SW 1271 (cell line): ENCODE data around the gene SCUBE1.

Experiments
- DNase-seq, 2 experiments: peaks; one replicate each; lab custom pipeline; 2025; lab: John Stamatoyannopoulos, UW

The SCUBE1 gene

GRCh38 chr22:43236411-43237166 is 106.6 kb downstream of the SCUBE1 start:
- no peak for DNase-seq

- DNase-seq: no peak
These were observed 107.4 kb downstream of the SCUBE1 start for GRCh38 chr22:43235445-43236409.

GRCh38 chr22:43234264-43234988 is 108.7 kb downstream of the SCUBE1 start:
- DNase-seq: no peak

GRCh38 chr22:43233529-43233928 is 109.6 kb downstream of the SCUBE1 start:
- DNase-seq: no peak

GRCh38 chr22:43232445-43232844 is 110.7 kb downstream of the SCUBE1 start:
- DNase-seq: no peak

GRCh38 chr22:43231724-43232034 is 111.5 kb downstream of the SCUBE1 start:
- DNase-seq: no peak

- peak in 1 of 2 experiments; percentile 37 for DNase-seq
These were observed 112.0 kb downstream of the SCUBE1 start for GRCh38 chr22:43230971-43231723.

- no peak for DNase-seq
These were observed 112.6 kb downstream of the SCUBE1 start for GRCh38 chr22:43230571-43230970.

GRCh38 chr22:43228863-43229262 is 114.3 kb downstream of the SCUBE1 start:
- DNase-seq: no peak

GRCh38 chr22:43228330-43228729 is 114.8 kb downstream of the SCUBE1 start:
- peak in 1 of 2 experiments; percentile 3 for DNase-seq

- DNase-seq: no peak
These were observed 115.9 kb downstream of the SCUBE1 start for GRCh38 chr22:43227239-43227630.

GRCh38 chr22:43226377-43227238 is 116.6 kb downstream of the SCUBE1 start:
- DNase-seq: no peak

GRCh38 chr22:43225609-43226008 is 117.6 kb downstream of the SCUBE1 start:
- DNase-seq: no peak

- no peak for DNase-seq
These were observed 120.2 kb downstream of the SCUBE1 start for GRCh38 chr22:43222987-43223386.

GRCh38 chr22:43222262-43222661 is 120.9 kb downstream of the SCUBE1 start:
- DNase-seq: no peak

- DNase-seq: no peak
These were observed 122.4 kb downstream of the SCUBE1 start for GRCh38 chr22:43220625-43221380.

- no peak for DNase-seq
These were observed 124.4 kb downstream of the SCUBE1 start for GRCh38 chr22:43218786-43219185.

- no peak for DNase-seq
These were observed 125.7 kb downstream of the SCUBE1 start for GRCh38 chr22:43217285-43218030.

- no peak for DNase-seq
These were observed 126.4 kb downstream of the SCUBE1 start for GRCh38 chr22:43216738-43217137.
